Activated CD8-positive, alpha-beta T cell treated with anti-CD3 and anti-CD28 coated beads, Interleukin-2, amount 10 ng/mL, durations not matched to agents 7 days and 5 days (primary cell): ENCODE data around the gene SLC40A1. TPM values are rescaled to one million over a fixed set of nuclear protein-coding genes. Genes with fewer than 3 reads are reported as not detected.

Source experiments
- ATAC-seq: fragments of 150-1000 bp; cut with Tn5 transposase; one replicate; pipeline ENCODE4 v1.10.0; 2021; ENCODE audit warnings: moderate library complexity
- CTCF ChIA-PET: fragments of 350-600 bp; sonication (Branson Sonifier 250); formaldehyde crosslinking; loops from one replicate; lab custom pipeline; 2021; ENCODE audit warnings: antibody characterized with exemption; lab: Charles Lee
- POLR2A ChIA-PET: fragments of 350-600 bp; sonication (Branson Sonifier 250); formaldehyde crosslinking; loops from one replicate; lab custom pipeline; 2021; ENCODE audit warnings: antibody characterized with exemption; lab: Charles Lee
- DNase-seq: peaks from one replicate; pipeline ENCODE4 v3.0.0-alpha.2; 2020
- H3K27ac Mint-ChIP-seq: one replicate; pipeline ENCODE4 v1.8.0; 2021; ENCODE audit warnings: mild to moderate bottlenecking, mixed read lengths
- H3K27me3 Mint-ChIP-seq: one replicate; pipeline ENCODE4 v1.8.0; 2021; ENCODE audit warnings: low read depth, mixed read lengths
- H3K36me3 Mint-ChIP-seq: one replicate; pipeline ENCODE4 v1.8.0; 2021; ENCODE audit warnings: low read depth, mixed read lengths
- H3K4me1 Mint-ChIP-seq: one replicate; pipeline ENCODE4 v1.8.0; 2021; ENCODE audit warnings: low read depth, mixed read lengths
- H3K4me3 Mint-ChIP-seq: one replicate; pipeline ENCODE4 v1.8.0; 2021; ENCODE audit warnings: mild to moderate bottlenecking, mixed read lengths
- H3K9me3 Mint-ChIP-seq: one replicate; pipeline ENCODE4 v1.8.0; 2022; ENCODE audit warnings: mixed read lengths; ENCODE audit not compliant: insufficient read depth
- total RNA-seq, 2 experiments: library from RNA; stranded (reverse); gene quantifications; one replicate each; pipeline ENCODE4 v1.2.3, GENCODE V29; 2021

SLC40A1 gene
- total RNA-seq, 2 experiments from 2014 or later: 0.31 to 0.47 TPM

DNA sequence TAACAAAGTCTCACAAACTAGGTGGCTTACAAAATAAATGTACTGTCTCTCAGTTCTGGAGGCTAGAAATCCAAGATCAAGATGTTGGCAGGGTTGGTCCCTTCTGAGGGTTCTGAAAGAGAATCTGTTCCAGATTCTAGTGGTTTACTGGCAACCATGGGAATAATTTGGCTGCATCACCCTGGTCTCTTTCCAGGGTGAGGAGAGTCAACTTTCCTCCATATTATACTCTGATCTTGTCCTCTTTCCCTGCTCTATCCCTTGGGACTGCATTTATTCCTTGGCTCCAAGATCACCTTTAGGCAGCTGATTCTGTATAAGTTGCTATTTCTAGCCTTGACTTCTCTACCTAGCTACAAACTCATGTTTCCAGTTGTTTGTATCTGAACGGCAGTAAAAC lies 35.2 kb downstream of the SLC40A1 start:
- Mint-ChIP-seq H3K4me1 (no peaks in the 10 kb centered on the region), H3K4me3 (no peak overlapping the region), H3K36me3 (no peaks in the 10 kb centered on the region), H3K9me3 (no peaks in the 10 kb centered on the region), H3K27me3 (peaks cover 3% of the 10 kb centered on the region), H3K27ac (no peak overlapping the region)
- DNase-seq: no peak
- POLR2A ChIA-PET: no interaction called here
- CTCF ChIA-PET: no interaction called here
- ATAC-seq: no peak

DNA sequence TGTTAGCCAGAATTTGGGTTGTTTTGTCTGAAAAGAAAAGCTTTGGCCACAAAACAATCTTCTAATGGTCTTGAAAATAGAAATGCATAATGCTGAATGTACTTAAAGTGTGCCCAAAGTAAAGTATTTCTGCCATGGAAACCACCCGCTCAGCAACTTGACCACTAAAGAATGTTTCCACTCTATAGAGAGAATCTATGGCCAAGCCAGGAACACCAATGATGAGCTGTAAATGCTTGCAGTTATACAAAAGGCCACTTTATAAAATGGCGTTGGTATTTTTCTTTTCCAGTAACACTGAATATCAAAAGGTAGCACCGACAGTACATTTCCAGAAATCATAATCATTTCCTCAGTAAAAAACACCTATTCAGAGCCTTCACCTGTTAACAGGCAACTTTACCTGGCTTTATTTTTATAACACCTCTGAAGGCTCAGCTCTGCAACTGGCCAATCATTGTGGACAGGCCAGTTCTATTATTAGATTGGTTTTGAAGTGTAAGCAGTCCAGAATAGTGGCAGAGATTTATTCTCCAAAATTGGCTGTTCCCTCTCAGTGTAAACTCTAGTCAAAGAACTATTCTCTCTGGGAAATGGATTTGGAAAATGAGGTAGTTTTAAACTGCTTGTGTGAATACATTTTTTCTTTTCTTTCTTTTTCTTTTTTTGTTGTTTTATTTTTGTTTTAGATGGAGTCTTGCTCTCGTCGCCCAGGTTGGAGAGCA lies 36.1 kb downstream of the SLC40A1 start:
- ATAC-seq (no peak), DNase-seq (no peak)
- no peaks in the 10 kb centered on the region for H3K9me3 Mint-ChIP-seq
- POLR2A ChIA-PET: no interaction called here
- H3K4me1 Mint-ChIP-seq: no peaks in the 10 kb centered on the region
- CTCF ChIA-PET: interaction anchor here (1.2 kb wide), 1 partner anchor 21 kb away, joined by 3 read pairs; no protein-coding TSS in a partner anchor
- peaks cover 3% of the 10 kb centered on the region for H3K27me3 Mint-ChIP-seq
- H3K4me3 Mint-ChIP-seq: no peak overlapping the region
- no peak overlapping the region for H3K27ac Mint-ChIP-seq
- no peaks in the 10 kb centered on the region for H3K36me3 Mint-ChIP-seq

DNA sequence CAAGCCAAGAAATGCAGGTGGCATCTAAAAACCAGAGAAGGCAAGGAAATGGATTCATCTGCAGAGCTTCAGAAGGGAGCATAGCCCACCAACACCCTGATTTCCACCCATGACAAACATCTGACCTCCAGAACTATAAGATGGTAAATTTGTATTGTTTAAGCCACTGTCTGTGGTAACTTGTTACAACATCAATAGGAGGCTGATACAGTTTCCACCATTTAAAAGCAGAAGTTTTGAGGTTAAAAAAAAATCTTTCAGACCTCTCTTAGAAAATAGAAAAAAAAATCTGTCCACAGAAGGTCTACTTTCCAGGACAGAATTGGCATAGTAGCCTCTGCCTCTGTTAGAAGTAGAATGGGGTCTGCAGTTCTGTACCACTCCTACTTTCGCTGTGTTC lies 37.2 kb downstream of the SLC40A1 start:
- DNase-seq (no peak), ATAC-seq (no peak)
- peaks cover 6% of the 10 kb centered on the region for H3K27me3 Mint-ChIP-seq
- no peaks in the 10 kb centered on the region for H3K36me3 Mint-ChIP-seq
- no peaks in the 10 kb centered on the region for H3K9me3 Mint-ChIP-seq
- ChIA-PET CTCF (interaction anchor here (1.2 kb wide), 1 partner anchor 22 kb away, joined by 3 read pairs; no protein-coding TSS in a partner anchor), POLR2A (no interaction called here)
- no peak overlapping the region for H3K4me3 Mint-ChIP-seq
- H3K4me1 Mint-ChIP-seq: no peaks in the 10 kb centered on the region
- no peak overlapping the region for H3K27ac Mint-ChIP-seq

DNA sequence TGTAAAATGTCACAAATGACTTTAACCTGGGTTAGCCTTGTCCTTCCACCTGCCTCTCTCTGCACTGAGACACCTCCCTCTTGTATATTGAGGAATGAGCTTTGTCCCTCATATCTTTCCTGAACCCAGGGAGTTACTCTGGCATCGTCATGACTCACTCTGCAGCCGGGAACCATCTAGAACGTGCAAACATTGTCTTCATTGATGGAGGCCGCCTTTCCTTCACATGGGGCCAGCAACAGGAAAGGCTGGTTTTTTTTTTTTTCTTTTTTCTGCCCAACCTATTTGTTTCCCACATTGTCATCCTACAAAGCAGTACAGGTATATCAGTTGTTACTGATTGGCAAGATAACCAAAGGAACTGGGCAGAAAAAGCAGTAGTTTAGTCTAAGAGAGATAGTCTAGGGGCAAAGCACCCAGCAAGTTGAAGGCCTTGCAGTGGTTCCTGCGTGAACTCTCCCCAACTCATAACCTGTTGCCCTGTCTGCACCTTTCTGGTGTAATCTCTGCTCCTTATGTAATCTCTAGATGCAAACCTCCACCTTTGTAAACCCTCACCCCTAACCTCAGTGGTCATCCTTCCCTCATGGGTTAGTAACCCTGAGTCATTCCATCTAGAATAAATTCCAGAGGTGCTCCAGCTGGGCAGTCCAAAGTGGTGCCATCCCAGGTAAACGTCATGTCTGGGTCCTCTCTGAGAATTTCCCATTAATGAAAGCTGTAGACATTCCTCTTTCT lies 38.3 kb downstream of the SLC40A1 start:
- no peak for DNase-seq
- no peak overlapping the region for H3K27ac Mint-ChIP-seq
- no peak for ATAC-seq
- H3K36me3 Mint-ChIP-seq: no peaks in the 10 kb centered on the region
- H3K9me3 Mint-ChIP-seq: no peaks in the 10 kb centered on the region
- no peak overlapping the region for H3K4me3 Mint-ChIP-seq
- ChIA-PET POLR2A (no interaction called here), CTCF (no interaction called here)
- H3K4me1 Mint-ChIP-seq: no peaks in the 10 kb centered on the region
- H3K27me3 Mint-ChIP-seq: peaks cover 6% of the 10 kb centered on the region

DNA sequence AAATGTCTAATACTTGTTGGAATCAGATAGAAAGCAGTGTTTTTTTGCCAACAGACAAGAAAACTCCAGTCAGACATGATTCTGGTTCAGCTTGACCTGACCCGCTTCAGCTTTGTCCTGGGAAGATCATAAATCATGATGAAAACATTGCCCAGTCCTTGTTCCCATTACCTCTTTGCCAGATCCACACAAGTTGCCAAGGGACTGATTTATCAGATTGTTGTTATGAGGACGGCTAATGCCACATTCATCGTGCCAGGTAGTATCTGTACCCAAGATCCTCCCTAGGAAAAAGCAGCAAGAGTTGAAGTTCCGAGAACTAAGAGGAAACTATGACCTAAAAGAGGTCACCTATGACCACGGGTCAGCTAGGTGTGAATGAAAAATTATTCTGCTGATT lies 39.0 kb downstream of the SLC40A1 start:
- Mint-ChIP-seq H3K27me3 (peaks cover 6% of the 10 kb centered on the region), H3K36me3 (no peaks in the 10 kb centered on the region), H3K9me3 (no peaks in the 10 kb centered on the region), H3K4me1 (no peaks in the 10 kb centered on the region), H3K4me3 (no peak overlapping the region), H3K27ac (no peak overlapping the region)
- ChIA-PET CTCF (no interaction called here), POLR2A (no interaction called here)
- no peak for ATAC-seq
- no peak for DNase-seq

DNA sequence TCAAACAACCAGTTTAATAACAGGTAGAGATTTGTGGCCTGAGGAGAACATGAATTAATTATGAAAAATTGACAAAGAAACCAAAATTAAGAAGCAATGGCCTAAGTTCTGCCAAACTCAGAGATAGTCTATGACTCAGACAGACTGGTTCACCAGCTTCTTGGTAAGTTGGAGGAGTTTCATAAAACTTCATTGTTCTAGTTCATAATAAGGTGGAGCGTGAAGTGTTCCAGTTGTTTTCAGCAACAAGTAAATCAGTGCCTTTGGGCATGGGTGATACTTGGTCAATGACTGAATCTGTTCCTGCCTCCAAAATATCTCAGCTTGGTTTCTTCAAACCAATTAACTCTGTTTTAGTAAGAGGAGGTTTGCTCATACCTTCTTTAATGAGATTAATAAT lies 40.0 kb downstream of the SLC40A1 start:
- H3K4me3 Mint-ChIP-seq: no peak overlapping the region
- H3K27me3 Mint-ChIP-seq: peaks cover 6% of the 10 kb centered on the region
- DNase-seq (no peak), ATAC-seq (no peak)
- POLR2A ChIA-PET: no interaction called here
- no peak overlapping the region for H3K27ac Mint-ChIP-seq
- H3K36me3 Mint-ChIP-seq: no peaks in the 10 kb centered on the region
- CTCF ChIA-PET: no interaction called here
- H3K9me3 Mint-ChIP-seq: no peaks in the 10 kb centered on the region
- no peaks in the 10 kb centered on the region for H3K4me1 Mint-ChIP-seq

DNA sequence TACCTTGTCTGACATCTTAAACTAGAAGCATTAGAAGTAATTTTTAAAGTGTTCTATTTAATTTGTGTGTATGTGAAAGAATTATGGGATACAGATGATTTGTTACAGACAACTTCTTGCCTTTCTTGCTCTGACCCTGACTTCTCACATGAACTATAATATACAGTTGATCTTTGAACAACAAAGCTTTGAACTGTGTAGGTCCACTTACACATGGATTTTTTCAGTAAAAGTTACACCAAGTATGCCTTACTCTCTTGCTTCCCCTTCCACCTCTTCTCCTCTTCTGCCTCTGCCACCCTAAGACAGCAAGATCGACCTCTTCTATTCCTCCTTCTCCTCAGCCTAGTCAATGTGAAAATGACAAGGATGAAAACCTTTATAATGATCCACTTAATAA lies 42.2 kb downstream of the SLC40A1 start:
- CTCF ChIA-PET: no interaction called here

DNA sequence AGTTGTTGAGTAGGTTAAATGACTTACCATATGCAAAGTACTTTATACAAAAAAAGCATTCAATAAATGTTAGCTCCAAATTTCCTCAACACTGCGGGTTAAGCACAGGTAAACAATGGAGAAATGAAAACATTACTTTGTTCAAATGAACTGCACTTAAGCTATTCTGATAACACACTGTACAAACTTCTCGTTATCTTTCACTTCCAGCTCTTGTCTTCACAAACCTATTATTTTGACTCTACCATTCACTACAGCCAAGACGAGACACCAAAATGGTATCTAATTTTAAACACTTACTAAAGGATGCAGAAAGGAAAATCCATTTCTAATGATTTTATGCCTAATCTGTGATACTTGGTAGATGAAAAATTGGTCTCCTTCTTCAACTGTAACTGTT lies 43.8 kb downstream of the SLC40A1 start:
- no peak for DNase-seq
- Mint-ChIP-seq H3K4me3 (no peak overlapping the region), H3K36me3 (no peaks in the 10 kb centered on the region), H3K27ac (no peak overlapping the region), H3K9me3 (no peaks in the 10 kb centered on the region), H3K27me3 (peaks cover 5% of the 10 kb centered on the region), H3K4me1 (no peaks in the 10 kb centered on the region)
- POLR2A ChIA-PET: no interaction called here
- ATAC-seq: no peak
- CTCF ChIA-PET: no interaction called here

More for the DNA sequence above, 42.2 kb downstream of the SLC40A1 start:
- no peak overlapping the region for H3K4me3 Mint-ChIP-seq
- ATAC-seq (no peak), DNase-seq (no peak)
- no peaks in the 10 kb centered on the region for H3K4me1 Mint-ChIP-seq
- POLR2A ChIA-PET: no interaction called here
- H3K36me3 Mint-ChIP-seq: no peaks in the 10 kb centered on the region
- peaks cover 5% of the 10 kb centered on the region for H3K27me3 Mint-ChIP-seq
- H3K9me3 Mint-ChIP-seq: no peaks in the 10 kb centered on the region
- H3K27ac Mint-ChIP-seq: no peak overlapping the region

DNA sequence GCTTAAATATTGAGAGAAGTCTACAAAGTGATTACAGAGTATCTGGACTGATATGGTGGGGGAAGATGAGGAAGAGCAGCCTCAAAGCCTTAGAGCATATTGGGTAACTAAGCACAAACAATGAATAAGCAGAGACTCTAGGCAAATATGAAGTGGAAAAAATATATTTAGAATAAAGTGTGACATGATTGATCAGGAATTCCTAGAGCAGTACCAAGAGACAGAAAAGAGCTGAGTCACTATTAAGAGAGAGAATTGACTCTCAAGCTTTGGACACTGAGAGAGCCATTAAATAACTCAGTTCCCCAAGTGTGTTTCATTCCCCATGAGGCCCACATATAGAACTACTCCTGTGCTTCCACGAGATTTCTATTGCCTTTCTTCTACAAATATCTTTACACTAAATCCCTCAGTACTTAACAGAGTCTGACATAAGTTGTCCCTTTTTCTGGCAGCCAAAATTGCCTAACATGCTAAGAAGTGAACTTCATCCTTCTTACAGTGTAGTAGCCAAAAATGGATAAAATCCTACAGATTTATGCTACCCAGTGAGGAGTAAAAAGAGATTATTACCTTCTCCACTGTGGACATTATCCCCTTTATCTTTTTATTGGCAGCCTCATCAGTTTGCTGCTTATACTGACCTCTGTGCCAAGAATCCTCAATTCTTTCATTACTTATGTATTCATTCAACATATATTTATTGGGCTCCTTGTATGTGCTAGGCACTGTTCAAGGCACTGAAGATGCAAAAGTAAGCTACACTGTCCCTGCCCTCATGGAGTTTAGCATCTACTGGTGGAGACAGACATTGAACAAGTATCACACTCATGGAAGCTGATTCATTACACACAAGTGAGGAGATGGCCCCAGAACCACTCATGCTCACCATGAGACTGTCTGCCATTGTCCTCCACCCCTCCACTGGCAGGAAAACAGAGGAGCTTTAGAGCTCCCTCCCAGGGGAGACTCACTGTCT lies 45.4 kb downstream of the SLC40A1 start:
- no peaks in the 10 kb centered on the region for H3K4me1 Mint-ChIP-seq
- no peak overlapping the region for H3K4me3 Mint-ChIP-seq
- no peaks in the 10 kb centered on the region for H3K36me3 Mint-ChIP-seq
- DNase-seq (no peak), ATAC-seq (no peak)
- POLR2A ChIA-PET: no interaction called here
- no peaks in the 10 kb centered on the region for H3K9me3 Mint-ChIP-seq
- H3K27ac Mint-ChIP-seq: no peak overlapping the region
- peaks cover 13% of the 10 kb centered on the region for H3K27me3 Mint-ChIP-seq
- CTCF ChIA-PET: no interaction called here

DNA sequence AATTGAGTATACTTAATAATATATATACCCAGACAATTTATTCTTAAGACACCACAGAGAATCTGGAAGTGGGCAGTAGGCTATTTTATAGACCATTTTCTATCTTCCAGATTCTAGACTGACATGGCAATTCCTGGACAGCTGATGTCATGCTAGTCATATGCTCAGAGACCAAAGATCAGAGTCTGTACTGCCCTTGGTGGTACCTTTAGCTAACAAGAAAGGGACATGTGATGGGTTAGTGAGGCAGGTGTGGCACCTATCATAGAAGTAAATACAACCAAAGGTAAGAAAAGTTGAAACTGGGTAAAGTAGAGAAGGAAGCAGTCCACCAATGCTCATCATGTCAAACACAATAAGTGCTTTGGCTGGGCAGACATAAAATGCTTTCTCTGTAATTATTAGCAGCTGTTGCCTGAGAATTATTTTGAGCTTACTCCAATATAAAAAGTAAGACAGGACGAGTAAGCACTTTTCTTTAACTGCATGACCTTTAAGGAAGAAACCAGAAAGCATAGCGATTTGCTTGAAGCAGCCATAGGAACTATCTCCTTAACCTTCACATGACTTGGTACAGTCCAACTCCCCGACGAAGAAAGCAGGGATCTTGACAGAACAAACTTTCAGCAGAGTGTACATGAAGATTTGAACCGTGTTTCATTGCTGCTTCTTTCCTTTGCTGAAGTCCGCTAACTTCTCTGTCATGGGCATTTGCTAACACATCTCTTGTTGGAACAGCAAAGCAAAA lies 47.1 kb downstream of the SLC40A1 start:
- no peak for DNase-seq
- ChIA-PET POLR2A (no interaction called here), CTCF (interaction anchor here (0.7 kb wide), 1 partner anchor 18 kb away, joined by 3 read pairs; no protein-coding TSS in a partner anchor)
- Mint-ChIP-seq H3K27me3 (peaks cover 13% of the 10 kb centered on the region), H3K27ac (no peak overlapping the region), H3K4me1 (no peaks in the 10 kb centered on the region), H3K4me3 (no peak overlapping the region), H3K9me3 (no peaks in the 10 kb centered on the region), H3K36me3 (no peaks in the 10 kb centered on the region)
- ATAC-seq: no peak

DNA sequence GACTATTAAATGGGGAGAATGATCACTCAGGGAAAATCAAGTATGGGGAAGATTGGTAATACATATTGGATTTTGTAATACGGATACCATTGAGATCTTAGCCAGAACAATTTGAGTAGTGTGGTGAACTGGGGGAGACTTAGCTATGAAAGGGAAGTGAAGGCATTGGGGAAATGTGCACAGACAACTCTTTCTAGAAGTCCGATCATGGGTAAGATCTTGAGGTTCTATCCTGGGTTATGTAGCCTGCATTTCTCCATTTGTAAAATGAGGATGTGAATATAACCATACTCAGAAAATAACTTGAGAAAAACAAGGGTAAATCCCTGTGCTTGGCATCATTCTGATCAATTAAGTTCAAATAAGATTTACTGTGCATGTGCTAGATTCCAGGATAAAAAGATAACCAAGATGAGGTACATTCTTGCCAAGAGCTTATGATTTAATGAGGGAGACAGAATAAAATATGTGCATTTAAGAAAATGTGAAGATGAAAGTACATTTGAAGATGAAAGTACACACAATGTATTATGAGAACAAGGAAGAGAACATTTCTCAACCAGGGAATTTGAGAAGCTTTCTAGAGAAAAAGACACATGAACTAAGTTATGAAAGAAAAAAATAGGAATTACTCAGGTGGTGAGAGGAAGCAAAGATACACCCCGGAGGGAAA lies 49.5 kb downstream of the SLC40A1 start:
- Mint-ChIP-seq H3K27me3 (peaks cover 12% of the 10 kb centered on the region), H3K27ac (no peak overlapping the region)
- POLR2A ChIA-PET: no interaction called here

More for the DNA sequence above, 49.5 kb downstream of the SLC40A1 start:
- Mint-ChIP-seq H3K4me3 (no peak overlapping the region), H3K36me3 (no peaks in the 10 kb centered on the region), H3K4me1 (no peaks in the 10 kb centered on the region), H3K9me3 (no peaks in the 10 kb centered on the region)
- DNase-seq: no peak
- ATAC-seq: no peak
- CTCF ChIA-PET: interaction anchor here (0.7 kb wide), 1 partner anchor 187 kb away, joined by 4 read pairs; no protein-coding TSS in a partner anchor
